HepG2 (cell line): ENCODE results near the gene CEP20.

Experiments
- ARNT ChIP-seq: fragments of 450-650 bp; IDR thresholded peaks from 2 replicates; pipeline ENCODE4 v1.6.1; 2017
- EZH2 ChIP-seq: conservative IDR thresholded peaks from 2 replicates; pipeline ENCODE4 v1.6.1; 2012; ENCODE audit warnings: mild to moderate bottlenecking, low read depth, low read length, moderate library complexity
- GABPA ChIP-seq, 2 experiments: IDR thresholded peaks; 2 replicates each; pipeline ENCODE4 v1.6.1; 2011 to 2016; ENCODE audit warnings: low read depth in 2 of 2, low read length in 1 of 2, missing biosample characterization in 1 of 2, missing genetic modification characterization in 1 of 2
- HMGXB4 ChIP-seq, 2 experiments: sonication (generic) in 1 of 2; formaldehyde crosslinking in 1 of 2; IDR thresholded peaks; 2 replicates each; pipeline versions ENCODE4 v1.4.0 to v1.6.1; 2018 to 2020; ENCODE audit warnings: missing genetic modification reagents in 2 of 2, borderline replicate concordance in 1 of 2, low read depth in 1 of 2, mild to moderate bottlenecking in 1 of 2, missing biosample characterization in 1 of 2
- JDP2 ChIP-seq: sonication (generic); formaldehyde crosslinking; IDR thresholded peaks from 2 replicates; pipeline ENCODE4 v1.8.1; 2022; ENCODE audit warnings: missing genetic modification reagents, borderline replicate concordance
- TF ChIP-seq, protein P1 (sequence below): sonication (generic); formaldehyde crosslinking; IDR thresholded peaks from 2 replicates; pipeline ENCODE4 v1.4.0; 2020; ENCODE audit warnings: missing genetic modification reagents
- TF ChIP-seq, protein P2 (sequence below): sonication (generic); formaldehyde crosslinking; IDR thresholded peaks from 2 replicates; pipeline ENCODE4 v1.5.0; 2020; ENCODE audit warnings: mild to moderate bottlenecking, missing genetic modification reagents, moderate library complexity

DNA sequence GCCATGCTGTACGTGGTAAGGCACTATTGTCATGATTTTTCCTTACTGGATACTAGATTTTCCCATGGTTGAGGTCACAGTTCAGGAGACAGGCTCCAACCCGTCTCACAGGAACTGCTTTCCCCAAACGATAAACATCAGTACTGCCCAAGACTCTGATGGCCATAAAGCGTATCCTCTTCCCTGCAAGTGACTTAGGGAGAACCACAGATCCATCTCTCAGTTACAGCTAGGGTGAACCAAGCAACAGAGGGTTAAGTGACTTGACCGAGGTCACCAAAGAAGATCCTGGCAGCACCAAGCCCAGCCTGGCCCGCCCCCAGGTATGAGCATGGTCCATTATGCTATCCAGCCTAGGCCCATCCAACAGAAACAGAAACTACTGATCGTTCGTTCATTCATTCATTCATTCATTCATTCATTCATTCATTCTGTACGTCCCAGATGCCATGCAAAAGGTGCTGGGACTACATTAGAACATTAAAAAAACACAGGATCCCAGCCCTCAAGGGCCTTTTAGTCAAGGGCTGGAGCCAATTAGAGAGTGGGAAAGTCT lies 62.6 kb downstream of the CEP20 start:
- TF ChIP-seq JDP2 (CRISPR knock-in tag) (no peak), HMGXB4 (CRISPR knock-in tag; IDR thresholded peaks at IDR 0.05; ENCODE audit: borderline replicate concordance in 1 of 2, low read depth in 1 of 2) (no peak), GABPA (IDR thresholded peaks at IDR 0.05; ENCODE audit: low read depth, low read length) (no peak), GABPA (CRISPR knock-in tag; IDR thresholded peaks at IDR 0.05; ENCODE audit: low read depth) (no peak), ARNT (no peak), EZH2 (no peak)
- TF ChIP-seq, protein P1, sequence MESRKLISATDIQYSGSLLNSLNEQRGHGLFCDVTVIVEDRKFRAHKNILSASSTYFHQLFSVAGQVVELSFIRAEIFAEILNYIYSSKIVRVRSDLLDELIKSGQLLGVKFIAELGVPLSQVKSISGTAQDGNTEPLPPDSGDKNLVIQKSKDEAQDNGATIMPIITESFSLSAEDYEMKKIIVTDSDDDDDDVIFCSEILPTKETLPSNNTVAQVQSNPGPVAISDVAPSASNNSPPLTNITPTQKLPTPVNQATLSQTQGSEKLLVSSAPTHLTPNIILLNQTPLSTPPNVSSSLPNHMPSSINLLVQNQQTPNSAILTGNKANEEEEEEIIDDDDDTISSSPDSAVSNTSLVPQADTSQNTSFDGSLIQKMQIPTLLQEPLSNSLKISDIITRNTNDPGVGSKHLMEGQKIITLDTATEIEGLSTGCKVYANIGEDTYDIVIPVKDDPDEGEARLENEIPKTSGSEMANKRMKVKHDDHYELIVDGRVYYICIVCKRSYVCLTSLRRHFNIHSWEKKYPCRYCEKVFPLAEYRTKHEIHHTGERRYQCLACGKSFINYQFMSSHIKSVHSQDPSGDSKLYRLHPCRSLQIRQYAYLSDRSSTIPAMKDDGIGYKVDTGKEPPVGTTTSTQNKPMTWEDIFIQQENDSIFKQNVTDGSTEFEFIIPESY (CRISPR knock-in tag), result no peak
- TF ChIP-seq, protein P2, sequence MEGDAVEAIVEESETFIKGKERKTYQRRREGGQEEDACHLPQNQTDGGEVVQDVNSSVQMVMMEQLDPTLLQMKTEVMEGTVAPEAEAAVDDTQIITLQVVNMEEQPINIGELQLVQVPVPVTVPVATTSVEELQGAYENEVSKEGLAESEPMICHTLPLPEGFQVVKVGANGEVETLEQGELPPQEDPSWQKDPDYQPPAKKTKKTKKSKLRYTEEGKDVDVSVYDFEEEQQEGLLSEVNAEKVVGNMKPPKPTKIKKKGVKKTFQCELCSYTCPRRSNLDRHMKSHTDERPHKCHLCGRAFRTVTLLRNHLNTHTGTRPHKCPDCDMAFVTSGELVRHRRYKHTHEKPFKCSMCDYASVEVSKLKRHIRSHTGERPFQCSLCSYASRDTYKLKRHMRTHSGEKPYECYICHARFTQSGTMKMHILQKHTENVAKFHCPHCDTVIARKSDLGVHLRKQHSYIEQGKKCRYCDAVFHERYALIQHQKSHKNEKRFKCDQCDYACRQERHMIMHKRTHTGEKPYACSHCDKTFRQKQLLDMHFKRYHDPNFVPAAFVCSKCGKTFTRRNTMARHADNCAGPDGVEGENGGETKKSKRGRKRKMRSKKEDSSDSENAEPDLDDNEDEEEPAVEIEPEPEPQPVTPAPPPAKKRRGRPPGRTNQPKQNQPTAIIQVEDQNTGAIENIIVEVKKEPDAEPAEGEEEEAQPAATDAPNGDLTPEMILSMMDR, result no peak
